ENCODE data around the gene CMTM5.
"Not testable (repeated sequence)": the region's sequence is repeated elsewhere in the genome, so short reads cannot be mapped to it uniquely, and the experiment has no call there.

CMTM5 gene

GRCh38 chr14:23400496-23401149 is 23.8 kb downstream of the CMTM5 start:
- DNase-seq: not testable (repeated sequence)

- no peak for DNase-seq
These were observed 24.4 kb downstream of the CMTM5 start for GRCh38 chr14:23401291-23401690.

GRCh38 chr14:23402296-23403138 is 25.7 kb downstream of the CMTM5 start:
- DNase-seq: no peak

- no peak for DNase-seq
These were observed 26.2 kb downstream of the CMTM5 start for GRCh38 chr14:23403139-23403438.

- no peak for DNase-seq
These were observed 27.1 kb downstream of the CMTM5 start for GRCh38 chr14:23403908-23404307.

GRCh38 chr14:23404331-23404900 is 27.6 kb downstream of the CMTM5 start:
- DNase-seq: no peak

GRCh38 chr14:23405096-23405495 is 28.2 kb downstream of the CMTM5 start:
- DNase-seq: no peak

GRCh38 chr14:23405516-23406025 is 28.7 kb downstream of the CMTM5 start:
- no peak for DNase-seq

- no peak for DNase-seq
These were observed 29.4 kb downstream of the CMTM5 start for GRCh38 chr14:23406244-23406643.

GRCh38 chr14:23406725-23407355 is 30.0 kb downstream of the CMTM5 start:
- no peak for DNase-seq

- no peak for DNase-seq
These were observed 30.9 kb downstream of the CMTM5 start, which contains the start of gene MYH6 for GRCh38 chr14:23407516-23408306. Gene MYH6, minus strand, starts transcription at chr14:23408273. Its CDS starts 1,050 bp downstream, at chr14:23407223.

GRCh38 chr14:23408307-23408630 is 31.4 kb downstream of the CMTM5 start:
- DNase-seq: no peak

GRCh38 chr14:23409475-23409874 is 32.6 kb downstream of the CMTM5 start:
- no peak for DNase-seq

- no peak for DNase-seq
These were observed 33.3 kb downstream of the CMTM5 start for GRCh38 chr14:23409966-23410635.

GRCh38 chr14:23411563-23412525 is 35.0 kb downstream of the CMTM5 start:
- DNase-seq: no peak

GRCh38 chr14:23413681-23414080 is 36.8 kb downstream of the CMTM5 start:
- DNase-seq: no peak

- no peak for DNase-seq
These were observed 37.4 kb downstream of the CMTM5 start for GRCh38 chr14:23414254-23414653.

- DNase-seq: no peak
These were observed 38.3 kb downstream of the CMTM5 start for GRCh38 chr14:23414906-23415820.
